ENCODE measurements around the gene SLC35D1. TPM values are rescaled to one million over a fixed set of nuclear protein-coding genes. Genes with fewer than 3 reads are reported as not detected.
A peak's percentile ranks its signal among the peaks of the same experiment; 100 is the strongest.

The SLC35D1 gene
- total and polyA plus RNA-seq, 7 donors = 3.9 to 22.9 (median 9.4) TPM

DNA sequence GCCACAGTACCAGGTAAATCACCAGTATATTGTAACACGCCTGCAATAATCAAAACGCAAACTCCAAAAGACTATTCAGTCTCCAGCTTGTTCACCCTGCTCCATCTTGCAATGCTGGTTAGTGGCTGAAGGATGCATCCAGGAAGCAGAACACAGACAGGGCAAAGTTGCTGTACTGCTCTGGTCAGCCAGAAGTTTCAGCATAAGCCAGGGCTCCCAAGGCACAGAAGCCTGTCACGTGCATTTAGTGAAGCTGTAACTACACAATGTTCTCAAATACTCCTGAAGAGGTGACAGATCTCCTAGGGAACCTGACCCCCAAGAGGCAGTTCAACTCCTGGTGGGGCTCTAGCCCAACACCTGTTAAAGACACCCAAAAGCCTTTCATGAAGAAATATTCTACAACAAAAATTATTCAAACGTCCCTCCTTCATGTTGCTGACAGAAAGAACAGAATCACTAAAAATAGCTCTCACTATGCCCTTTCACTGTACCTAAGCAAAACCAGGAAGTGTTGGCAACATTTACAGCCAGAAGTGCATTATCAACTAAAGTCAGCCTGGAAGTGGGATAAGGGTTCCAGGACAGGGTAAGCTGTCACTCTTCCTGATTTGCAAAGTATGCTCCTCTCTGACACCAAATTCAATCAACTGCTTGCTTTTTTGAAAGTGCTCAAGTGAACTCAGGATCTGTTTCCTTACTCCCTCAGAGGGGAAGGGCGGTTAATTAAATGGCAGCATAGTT is 52.1 kb downstream of the SLC35D1 start:
- no peaks in the 10 kb centered on the region for H3K9me3 ChIP-seq
- 58 to 77% methylated on average over 5 of the region's 5 CpGs for WGBS, 2 donors
- intact Hi-C loops (cut with DNase I) = loop anchor here (5.0 to 10.0 kb wide), 3 partner anchors 50 to 503 kb away; partner anchors contain the start of genes C1orf141 and SLC35D1
- no peak for TF ChIP-seq EP300 (IDR thresholded peaks at IDR 0.05)
- no peak for TF ChIP-seq POLR2AphosphoS5 (IDR thresholded peaks at IDR 0.05)
- no peak for TF ChIP-seq CTCF (IDR thresholded peaks at IDR 0.05)
- no peak for TF ChIP-seq POLR2A (IDR thresholded peaks at IDR 0.05)
- peaks cover 0 to 26% (median 3%) of the 10 kb centered on the region in 4 donors for H3K36me3 ChIP-seq
- DNase-seq = no peak
- H3K4me1 ChIP-seq = peaks cover 0 to 44% (median 25%) of the 10 kb centered on the region in 4 donors
- no peak overlapping the region for H3K4me3 ChIP-seq
- no peaks in the 10 kb centered on the region for H3K27me3 ChIP-seq
- peak overlapping the region; percentile 38 to 70 (median 65) for H3K27ac ChIP-seq

DNA sequence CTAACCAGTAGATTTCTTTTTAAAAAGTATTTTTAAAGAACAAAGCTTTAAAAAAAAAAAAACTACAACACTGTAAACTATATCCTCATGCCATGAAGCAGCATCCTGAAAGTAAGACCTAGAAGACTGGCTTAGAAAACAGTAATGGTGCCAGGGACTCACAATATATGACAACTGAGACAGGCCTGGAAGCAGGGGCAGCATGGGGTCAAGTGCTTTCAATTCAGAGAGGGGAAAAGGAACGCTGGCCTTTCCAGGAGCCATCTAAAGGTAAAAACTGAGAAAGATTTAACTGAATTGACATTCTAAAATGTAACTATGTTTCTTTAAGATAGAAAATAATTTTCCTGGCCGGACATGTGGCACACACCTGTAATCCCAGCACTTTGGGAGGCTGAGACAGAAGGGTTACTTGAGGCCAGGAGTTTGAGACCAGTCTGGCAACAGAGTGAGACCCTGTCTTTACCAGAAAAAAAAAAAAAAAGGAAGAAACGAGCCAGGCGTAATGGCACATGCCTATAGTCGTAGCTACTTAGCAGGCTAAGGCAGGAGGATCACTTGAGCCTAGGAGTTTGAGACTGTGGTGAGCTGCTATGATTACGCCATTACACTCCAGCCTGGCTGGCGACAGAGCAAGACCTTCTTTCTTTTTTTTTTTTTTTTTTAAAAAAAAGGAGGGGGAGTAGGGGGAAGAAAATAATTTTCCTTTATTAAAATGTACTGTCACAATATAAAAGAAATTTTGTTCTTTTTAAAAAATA is 54.1 kb downstream of the SLC35D1 start:
- intact Hi-C loops (cut with DNase I) = loop anchor here (5.0 to 10.0 kb wide), 3 partner anchors 52 to 505 kb away; partner anchors contain the start of genes C1orf141 and SLC35D1
- H3K27ac ChIP-seq = peak overlapping the region in 2 of 4 donors; percentile 69 to 70
- no peak for TF ChIP-seq POLR2A (IDR thresholded peaks at IDR 0.05)
- TF ChIP-seq EP300 (IDR thresholded peaks at IDR 0.05) = no peak
- TF ChIP-seq POLR2AphosphoS5 (IDR thresholded peaks at IDR 0.05) = no peak
- TF ChIP-seq CTCF (IDR thresholded peaks at IDR 0.05) = no peak
- peaks cover 0 to 31% (median 3%) of the 10 kb centered on the region in 4 donors for H3K36me3 ChIP-seq
- no peaks in the 10 kb centered on the region for H3K27me3 ChIP-seq
- DNase-seq = no peak
- H3K9me3 ChIP-seq = no peaks in the 10 kb centered on the region
- WGBS, 2 donors = 88 to 92% methylated on average over 7 of the region's 7 CpGs
- H3K4me1 ChIP-seq = peaks cover 0 to 39% (median 28%) of the 10 kb centered on the region in 4 donors
- no peak overlapping the region for H3K4me3 ChIP-seq

- TF ChIP-seq POLR2AphosphoS5 (IDR thresholded peaks at IDR 0.05) = no peak
- H3K27me3 ChIP-seq = no peaks in the 10 kb centered on the region
- peak overlapping the region in 2 of 4 donors; percentile 69 to 70 for H3K27ac ChIP-seq
- no peak overlapping the region for H3K4me3 ChIP-seq
- intact Hi-C loops (cut with DNase I) = no loop called here
- no peak for DNase-seq
- H3K9me3 ChIP-seq = no peaks in the 10 kb centered on the region
- H3K4me1 ChIP-seq = peaks cover 0 to 39% (median 28%) of the 10 kb centered on the region in 4 donors
- H3K36me3 ChIP-seq = peaks cover 0 to 27% (median 3%) of the 10 kb centered on the region in 4 donors
These were observed 55.0 kb downstream of the SLC35D1 start for GRCh38 chr1:66998972-66999371.

GRCh38 chr1:66996018-66996682 is 57.8 kb downstream of the SLC35D1 start:
- H3K4me3 ChIP-seq = no peak overlapping the region
- H3K4me1 ChIP-seq = peaks cover 0 to 26% (median 16%) of the 10 kb centered on the region in 4 donors
- peaks cover 0 to 22% (median 3%) of the 10 kb centered on the region in 4 donors for H3K36me3 ChIP-seq
- intact Hi-C loops (cut with DNase I) = loop anchor here (1.0 kb wide), 1 partner anchor 153 kb away; no protein-coding TSS in a partner anchor
- no peaks in the 10 kb centered on the region for H3K27me3 ChIP-seq
- DNase-seq = peak; percentile 70
- WGBS, 2 donors = 67 to 70% methylated on average over 7 of the region's 7 CpGs
- H3K27ac ChIP-seq = no peak overlapping the region
- no peaks in the 10 kb centered on the region for H3K9me3 ChIP-seq
- TF ChIP-seq POLR2AphosphoS5 (IDR thresholded peaks at IDR 0.05) (peak in 2 of 4 donors; percentile 33 to 35), EP300 (IDR thresholded peaks at IDR 0.05) (no peak), CTCF (IDR thresholded peaks at IDR 0.05) (peak; percentile 63 to 79 (median 66)), POLR2A (IDR thresholded peaks at IDR 0.05) (no peak)

Data from sigmoid colon (tissue), 7 donors.